ENCODE measurements around the gene AHCYL1.

AHCYL1 gene

DNA sequence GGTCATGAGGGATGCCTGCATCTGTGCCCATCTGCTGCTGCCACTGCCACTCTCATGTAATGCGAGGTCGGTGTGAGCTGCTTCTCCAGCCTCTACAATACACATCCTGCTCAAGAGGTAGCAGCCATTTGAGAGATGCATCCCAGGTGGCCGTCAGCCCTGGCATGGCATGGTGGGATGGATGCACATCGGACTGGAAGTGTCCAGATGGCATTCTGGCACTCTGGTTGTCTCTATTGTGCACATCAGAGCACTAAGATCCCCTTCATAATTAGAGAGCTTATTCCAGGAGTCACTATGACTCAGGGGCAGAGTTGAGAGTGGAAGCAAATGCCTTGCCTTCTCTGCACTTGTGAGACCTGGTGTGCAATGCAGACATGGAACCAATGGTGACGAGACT is 53.7 kb downstream of the AHCYL1 start:
- no peak for DNase-seq (ENCODE audit: low spot score)

DNA sequence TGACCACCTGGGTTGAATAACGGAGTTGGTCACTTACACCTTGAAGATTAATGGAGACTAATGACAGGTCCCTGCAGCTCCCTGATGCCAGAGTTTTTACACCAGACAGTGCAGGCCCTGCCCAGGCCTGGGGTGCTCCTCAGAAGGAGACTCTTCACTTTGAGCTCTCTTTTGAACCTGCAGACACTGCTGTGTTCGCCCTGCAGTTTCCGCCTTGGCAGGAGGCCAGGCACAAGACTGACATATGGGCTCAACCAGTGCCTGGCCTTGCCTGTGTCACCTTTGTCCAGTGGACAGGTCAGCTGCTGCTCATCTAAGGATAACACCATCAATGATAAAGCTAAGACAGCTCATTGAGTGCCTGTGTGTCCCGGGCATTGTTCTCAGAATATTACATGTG is 55.1 kb downstream of the AHCYL1 start:
- no peak for DNase-seq (ENCODE audit: low spot score)

DNA sequence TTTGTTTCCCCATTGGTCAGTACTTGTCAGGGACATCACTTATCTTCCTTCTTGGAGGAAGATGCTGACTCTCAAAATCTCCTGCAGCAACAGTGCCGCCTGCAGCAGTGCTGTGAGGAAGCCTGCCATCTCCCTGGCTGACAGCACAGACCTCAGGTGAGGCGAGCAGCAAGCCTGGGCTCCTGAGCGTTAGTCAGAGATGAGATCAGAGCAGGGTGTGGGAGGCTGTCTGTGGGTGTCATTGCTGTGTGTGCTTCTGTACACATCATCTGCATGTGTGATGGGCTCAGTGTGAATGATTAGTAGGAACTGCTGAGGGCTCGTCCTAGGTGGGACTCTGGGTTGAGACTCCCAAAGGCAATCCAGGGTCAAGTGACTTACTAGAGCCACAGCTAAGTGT is 56.0 kb downstream of the AHCYL1 start:
- no peak for DNase-seq (ENCODE audit: low spot score)

DNA sequence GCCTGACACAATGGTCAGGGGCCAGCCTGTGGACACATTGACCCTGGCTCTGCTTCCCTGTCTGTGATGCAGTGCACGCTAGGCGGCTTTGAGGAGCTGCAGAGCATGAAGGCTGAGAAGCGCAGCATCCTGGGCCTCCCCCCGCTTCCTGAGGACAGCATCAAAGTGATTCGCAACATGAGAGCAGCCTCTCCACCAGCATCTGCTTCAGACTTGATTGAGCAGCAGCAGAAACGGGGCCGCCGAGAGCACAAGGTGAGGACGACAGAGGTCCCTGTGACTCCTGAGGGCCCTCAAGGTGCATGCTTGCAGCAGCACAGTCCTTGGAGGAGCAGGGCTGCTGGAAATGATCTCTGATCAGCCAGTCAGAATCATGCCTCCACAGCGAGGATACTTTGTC is 58.5 kb downstream of the AHCYL1 start:
- no peak for DNase-seq (ENCODE audit: low spot score)

DNA sequence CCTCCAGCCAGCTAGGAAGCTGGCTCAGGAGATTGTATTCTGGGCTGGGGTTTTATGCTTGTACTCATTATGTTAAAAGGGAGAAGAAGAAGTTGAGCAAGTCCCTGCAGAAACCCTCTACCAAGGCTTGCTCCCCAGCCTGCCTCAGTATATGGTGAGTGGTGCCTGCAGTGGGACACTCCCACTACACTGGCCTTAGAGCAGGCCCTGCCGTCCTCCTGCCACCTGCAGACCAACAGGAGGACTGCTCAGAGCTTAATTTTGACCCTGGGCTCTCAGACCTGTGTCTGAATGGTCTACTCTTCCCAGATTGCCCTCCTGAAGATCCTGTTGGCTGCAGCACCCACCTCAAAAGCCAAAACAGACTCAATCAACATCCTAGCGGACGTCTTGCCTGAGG is 62.9 kb downstream of the AHCYL1 start:
- DNase-seq (ENCODE audit: low spot score), result no peak

DNA sequence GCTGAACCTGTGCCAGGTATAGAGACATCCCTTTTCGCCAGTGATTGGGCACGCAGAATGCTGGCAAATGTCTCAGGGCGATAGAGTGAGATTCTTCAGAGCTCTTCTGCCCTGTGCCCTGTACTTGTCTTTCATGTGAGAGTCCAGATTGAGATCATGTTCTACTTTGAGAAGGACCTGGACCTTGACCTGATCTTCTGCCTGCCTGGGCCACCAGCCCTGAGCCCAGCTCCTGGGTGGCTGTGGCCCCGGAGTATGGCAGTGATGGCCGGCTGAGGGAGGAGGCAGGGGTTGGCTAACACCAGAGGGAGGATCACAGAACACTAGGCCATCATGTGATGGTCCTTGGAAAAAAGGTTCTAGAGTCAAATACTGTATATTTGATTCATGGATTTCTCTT is 63.7 kb downstream of the AHCYL1 start:
- DNase-seq (ENCODE audit: low spot score), result no peak

DNA sequence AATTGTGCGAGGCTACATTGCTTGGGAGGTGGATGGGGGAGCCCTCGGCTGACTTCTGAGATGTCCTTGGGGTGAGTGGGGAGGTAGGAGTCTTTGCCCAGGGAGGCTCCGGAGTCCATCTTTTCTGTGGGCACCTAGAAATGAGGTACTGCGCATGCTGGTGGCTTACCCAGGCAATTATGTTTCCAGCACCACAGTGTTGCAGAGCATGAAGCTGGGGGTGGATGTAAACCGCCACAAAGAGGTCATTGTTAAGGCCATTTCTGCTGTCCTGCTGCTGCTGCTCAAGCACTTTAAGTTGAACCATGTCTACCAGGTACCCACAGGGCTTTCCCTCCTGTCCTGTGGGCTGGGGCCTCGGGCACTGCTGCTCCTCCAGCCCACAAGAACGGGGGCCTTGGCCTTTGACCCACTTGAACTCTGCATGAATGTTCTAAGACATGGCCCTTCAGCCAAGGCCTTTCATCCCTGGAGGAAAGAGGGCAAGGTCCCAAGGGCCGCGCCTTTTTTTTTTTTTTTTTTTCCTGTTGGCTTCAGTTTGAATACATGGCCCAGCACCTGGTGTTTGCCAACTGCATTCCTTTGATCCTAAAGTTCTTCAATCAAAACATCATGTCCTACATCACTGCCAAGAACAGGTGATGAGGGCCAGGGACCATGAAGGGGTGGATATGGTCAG is 64.5 kb downstream of the AHCYL1 start:
- no peak for DNase-seq (ENCODE audit: low spot score)

DNA sequence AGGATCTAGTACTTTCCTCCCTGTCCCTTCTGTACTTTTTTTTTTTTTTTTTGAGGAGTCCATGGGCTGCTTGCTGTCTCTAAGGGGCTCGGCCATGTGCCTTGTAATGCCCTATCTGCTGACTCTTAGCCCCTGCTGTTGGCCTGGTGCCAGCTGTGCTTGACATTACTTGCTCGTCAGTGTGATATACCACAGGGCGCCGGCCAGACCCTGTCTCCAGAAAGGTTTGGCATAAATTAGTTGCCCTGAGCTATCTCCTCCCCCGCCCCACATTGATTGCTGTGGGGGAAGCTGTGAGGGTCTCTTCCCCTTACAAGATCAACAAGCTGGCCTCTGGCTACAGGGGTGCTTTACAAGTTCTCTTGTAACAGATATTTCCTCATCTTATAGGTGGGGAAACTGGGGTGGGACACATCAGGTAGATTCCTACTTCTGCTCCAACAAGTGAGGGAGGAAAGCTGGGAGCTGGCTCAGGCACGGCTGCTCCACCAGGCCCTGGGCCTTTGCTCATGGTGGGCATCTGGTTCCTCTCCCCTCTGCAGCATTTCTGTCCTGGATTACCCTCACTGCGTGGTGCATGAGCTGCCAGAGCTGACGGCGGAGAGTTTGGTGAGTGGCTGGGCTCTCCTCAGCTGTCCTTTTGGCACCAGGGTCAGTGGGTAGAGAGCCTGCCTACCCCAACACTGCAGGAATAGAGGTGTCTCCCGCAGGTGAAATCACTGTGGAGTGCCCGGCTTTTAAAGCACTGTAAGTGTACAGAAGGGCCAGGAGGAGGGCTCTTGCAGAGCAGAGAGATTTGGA is 65.4 kb downstream of the AHCYL1 start:
- no peak for DNase-seq (ENCODE audit: low spot score)

DNA sequence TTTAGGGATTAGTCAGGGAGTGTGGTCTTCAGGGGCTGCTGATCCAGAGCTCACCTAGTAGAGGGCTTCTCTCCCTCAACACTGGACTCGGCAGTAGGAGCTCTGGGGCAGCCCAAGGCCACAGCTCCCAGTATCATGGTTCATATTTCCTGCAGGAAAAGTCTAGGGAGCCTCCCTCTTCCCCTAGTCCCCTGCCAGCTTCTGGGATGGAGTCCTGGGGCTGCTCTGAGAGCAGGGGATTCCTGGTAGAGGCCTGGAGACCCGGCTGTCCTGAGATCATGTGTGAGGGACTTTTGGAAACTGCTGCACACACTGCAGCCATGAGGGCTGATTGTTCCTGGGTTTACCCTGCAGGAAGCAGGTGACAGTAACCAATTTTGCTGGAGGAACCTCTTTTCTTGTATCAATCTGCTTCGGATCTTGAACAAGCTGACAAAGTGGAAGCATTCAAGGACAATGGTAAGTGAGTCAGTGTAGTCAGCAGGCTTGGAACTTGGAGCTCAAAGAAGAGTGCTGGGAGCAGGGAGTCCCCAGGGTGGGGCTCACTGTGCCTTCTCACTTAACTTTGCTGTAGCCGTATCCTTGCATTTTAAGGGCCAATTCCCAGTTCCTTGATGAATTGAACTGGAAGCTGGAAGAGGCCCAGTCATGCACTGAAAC is 66.2 kb downstream of the AHCYL1 start:
- DNase-seq (ENCODE audit: low spot score), result peak; percentile 47

DNA sequence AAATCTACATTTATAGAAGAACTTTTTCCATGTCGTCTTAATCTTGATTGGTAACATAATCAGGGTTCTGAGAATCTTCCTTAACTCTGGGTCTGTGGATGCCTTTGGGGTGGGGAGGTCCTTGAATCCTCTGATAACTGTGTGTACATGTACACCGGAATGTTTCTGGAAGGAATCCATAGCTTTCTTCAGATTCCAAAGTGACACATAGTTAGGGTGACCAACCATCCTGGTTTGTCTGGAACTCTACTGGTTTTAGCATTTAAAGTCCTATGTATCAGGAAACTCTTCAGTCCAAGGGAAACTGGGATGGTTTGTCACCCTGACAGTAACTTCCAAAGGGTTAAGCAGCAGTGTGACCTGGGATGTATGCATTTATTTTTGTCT is 66.7 kb downstream of the AHCYL1 start:
- DNase-seq (ENCODE audit: low spot score), result no peak

DNA sequence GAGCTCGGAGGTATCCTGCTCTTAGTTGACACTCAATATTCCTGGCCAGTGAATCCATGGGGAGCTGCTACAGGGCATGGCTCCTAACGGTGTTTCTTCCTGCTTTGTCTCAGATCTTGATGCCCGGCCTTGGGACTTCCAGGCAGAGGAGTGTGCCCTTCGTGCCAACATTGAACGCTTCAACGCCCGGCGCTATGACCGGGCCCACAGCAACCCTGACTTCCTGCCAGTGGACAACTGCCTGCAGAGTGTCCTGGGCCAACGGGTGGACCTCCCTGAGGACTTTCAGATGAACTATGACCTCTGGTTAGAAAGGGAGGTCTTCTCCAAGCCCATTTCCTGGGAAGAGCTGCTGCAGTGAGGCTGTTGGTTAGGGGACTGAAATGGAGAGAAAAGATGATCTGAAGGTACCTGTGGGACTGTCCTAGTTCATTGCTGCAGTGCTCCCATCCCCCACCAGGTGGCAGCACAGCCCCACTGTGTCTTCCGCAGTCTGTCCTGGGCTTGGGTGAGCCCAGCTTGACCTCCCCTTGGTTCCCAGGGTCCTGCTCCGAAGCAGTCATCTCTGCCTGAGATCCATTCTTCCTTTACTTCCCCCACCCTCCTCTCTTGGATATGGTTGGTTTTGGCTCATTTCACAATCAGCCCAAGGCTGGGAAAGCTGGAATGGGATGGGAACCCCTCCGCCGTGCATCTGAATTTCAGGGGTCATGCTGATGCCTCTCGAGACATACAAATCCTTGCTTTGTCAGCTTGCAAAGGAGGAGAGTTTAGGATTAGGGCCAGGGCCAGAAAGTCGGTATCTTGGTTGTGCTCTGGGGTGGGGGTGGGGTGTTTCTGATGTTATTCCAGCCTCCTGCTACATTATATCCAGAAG is 69.2 kb downstream of the AHCYL1 start:
- peak; percentile 80 for DNase-seq (ENCODE audit: low spot score)

DNA sequence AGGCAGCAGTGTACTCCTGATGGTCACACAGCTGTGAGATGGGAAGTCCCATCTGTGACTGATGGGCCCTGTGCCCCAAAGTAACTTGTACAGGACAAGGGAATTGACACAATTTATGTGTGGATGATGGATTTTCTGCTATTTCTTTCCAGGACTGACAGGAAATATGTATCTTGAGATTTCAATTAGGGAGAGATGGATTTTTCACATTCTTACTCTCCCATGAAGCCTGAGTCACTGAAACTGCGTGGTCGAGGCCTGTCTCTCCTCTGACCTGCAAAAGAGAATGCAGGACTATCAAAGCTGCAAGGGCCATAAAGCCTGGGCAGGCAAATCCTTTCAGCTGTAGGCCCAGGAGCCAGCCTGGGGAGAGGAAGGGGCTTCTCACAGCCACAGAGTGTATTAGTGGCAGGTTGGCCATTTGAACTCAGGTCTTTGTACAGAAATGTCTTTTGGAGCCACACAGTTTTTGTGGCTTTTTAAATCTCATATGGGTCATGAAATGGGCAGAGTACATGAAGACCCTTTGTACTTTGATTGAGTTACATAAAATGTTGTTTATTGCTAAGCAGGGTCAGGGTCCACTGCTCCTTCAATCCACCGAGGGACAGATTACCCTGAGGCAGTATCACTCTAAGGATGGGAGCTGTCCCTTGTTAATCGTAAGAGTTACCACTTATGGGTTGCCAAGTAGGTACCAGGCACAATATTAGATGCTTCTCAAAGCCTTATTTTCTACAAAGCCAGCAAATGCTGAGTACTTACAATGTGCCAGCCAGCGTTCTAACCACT is 71.1 kb downstream of the AHCYL1 start:
- peak; percentile 76 for DNase-seq (ENCODE audit: low spot score)

DNA sequence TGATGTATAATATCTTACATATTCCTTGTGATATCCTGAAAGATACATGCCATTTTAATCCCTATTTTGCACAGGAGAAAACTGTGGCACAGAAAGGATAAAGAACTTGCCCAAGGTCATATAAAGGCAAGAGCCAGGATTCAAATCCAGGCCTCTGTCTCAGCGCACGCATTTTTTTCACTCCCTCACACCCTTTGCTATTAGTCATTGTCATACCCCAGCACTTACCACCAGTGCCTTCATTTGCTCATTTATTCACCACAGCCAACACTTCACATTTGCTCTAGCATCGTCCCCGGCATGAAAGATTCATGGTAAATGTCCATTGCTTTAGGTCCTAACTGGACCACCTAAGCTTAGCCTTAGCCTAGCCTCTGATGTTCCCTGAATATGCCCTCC is 71.7 kb downstream of the AHCYL1 start:
- DNase-seq (ENCODE audit: low spot score), result peak; percentile 46

DNA sequence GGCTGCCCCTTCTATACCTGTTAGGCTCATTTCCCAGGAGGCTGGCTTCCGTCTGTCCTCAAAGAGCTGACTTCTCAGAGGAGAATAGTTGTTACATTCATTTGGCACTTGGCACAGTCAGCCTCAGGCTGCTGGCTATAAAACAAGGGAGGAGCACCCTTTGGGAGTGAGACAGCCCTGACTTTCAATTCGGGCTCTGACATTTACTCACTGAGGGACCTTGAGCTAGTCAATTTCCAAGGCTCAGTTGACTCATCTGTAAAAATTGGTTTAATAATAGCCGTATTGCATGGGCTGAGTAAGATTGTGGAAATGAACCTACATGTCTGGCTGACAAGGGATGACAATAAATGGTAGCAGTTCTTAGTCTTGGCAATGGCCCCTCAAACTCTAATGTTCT is 72.2 kb downstream of the AHCYL1 start:
- DNase-seq (ENCODE audit: low spot score), result peak; percentile 81

DNA sequence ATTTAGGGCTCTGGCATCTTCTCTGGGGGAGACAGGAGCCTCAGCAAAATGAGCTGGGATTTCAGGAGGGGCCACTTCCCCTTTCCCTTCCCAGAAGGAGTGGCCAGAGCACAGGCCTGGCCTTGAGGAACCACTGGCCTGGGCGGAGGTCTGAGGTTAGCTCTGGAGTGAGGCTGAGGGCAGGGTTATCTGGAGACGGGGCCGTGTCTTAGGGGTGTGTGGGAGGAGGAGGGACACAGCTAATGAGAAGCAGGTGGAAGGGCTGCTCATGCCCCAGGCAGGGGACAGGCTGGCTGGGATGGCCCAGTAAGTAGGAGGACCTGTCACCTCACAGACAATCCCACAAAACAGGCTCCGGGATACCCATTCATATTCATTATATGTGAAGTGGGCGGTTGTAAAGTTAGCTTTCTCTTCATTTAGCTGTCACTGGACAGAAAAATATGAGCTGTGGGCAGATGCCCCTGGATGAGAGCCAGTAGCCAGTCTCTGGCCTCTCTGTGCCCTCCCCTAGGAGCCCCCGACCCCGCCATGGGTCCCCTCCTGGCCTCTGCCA is 73.5 kb downstream of the AHCYL1 start:
- peak; percentile 33 for DNase-seq (ENCODE audit: low spot score)

DNA sequence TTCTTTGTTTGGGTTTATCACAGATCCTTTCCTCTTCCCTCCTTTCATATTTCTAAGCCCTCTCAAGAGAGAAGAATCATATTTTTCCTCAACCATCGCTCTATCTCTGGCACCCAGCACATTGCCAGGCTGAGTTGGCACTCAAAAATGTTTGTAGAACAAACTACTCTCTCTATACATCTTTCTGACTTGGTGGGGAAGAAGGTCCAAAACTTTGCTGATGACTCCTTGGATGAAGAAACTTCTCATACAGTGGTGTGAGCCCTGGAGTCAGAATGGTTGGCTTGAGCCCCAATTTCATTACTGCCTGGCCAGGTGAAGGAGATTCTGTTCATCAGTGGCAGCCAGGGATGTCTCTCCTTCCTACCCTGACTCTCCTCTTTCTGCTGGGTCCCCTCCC is 74.0 kb downstream of the AHCYL1 start:
- no peak for DNase-seq (ENCODE audit: low spot score)

DNA sequence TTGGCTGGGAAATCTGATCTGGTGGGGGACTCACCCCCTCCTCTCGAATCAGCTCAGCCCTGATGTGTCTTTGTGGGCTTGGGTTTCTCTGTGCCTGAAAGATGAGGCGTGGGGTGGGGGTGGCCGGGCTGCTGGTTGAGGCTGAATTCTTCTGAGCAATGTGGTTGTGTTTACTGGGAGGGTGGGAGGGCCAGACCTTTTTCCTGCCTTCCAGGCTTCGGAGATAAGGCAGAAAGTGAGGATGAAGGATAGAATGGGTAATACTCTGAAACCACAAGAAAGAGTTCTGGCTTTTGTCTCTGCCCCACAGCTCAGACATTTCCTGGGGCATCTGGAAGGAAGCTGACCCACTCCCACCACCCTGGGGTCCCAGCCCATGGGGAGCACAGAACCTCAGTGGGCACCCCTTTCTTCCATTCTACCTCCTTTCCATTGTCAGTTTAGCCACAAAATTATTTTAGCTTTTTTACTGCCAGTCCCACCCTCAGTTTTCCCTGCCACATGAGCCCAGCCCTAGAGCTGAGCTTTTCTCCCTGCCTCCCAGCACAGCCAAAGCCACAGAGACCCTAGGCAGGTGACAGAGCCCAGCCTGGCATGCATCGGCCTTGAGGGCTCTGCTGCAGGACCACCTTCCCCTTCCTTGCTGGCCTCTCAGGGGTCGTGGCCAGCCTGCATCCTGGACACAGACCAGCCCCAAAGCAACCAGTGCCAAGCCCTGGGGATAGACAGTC is 74.7 kb downstream of the AHCYL1 start:
- no peak for DNase-seq (ENCODE audit: low spot score)

DNA sequence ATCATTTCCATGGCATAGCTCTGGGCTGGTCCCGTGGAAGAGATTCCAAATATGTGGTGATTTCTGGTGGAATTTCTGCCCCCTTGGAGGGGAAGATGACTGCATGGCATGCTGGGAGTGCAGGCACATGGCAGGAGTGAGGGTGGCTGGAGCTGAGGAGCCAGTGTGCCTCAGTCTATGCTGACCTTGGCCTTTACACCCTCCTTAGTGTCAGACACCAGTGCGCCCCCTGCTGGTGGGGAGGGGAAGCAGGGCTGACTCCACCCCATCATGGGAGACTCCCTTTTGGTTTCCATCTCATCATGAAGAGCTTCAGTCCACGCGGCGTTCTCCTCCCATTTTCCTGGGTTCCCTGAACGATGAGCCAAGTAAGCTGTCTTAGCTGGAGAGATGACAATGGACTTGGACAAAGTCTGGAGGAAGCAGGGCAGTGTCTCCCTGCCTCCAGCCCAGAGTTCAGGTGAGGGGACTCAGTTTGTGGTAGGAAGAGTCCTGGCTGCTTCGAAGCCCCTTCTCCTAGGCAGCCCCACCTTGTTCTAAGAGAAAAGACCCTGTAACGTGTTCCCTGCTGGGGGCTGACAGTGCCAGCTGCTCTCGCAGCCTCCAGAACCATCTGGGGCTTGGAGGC is 75.6 kb downstream of the AHCYL1 start:
- peak; percentile 62 for DNase-seq (ENCODE audit: low spot score)

DNA sequence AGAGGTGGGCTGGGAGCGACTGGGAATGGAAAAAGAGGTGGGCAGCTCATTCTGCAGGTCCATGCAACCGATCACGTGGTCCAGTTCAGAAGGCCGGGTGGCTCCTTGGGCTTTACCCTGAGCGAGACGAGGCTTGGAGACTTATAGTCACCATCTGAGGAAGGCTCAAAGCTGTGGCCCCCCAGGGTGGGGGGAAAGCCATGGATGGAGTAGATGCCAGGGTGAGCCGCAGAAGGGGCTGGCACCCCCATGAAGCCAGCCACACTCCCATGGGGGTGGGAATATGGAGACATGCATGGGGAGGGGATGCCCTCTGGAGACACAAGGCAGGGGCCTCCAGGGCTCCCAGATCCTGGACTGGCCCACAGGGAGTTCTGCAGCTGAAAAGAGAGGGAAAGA is 76.1 kb downstream of the AHCYL1 start:
- no peak for DNase-seq (ENCODE audit: low spot score)

DNA sequence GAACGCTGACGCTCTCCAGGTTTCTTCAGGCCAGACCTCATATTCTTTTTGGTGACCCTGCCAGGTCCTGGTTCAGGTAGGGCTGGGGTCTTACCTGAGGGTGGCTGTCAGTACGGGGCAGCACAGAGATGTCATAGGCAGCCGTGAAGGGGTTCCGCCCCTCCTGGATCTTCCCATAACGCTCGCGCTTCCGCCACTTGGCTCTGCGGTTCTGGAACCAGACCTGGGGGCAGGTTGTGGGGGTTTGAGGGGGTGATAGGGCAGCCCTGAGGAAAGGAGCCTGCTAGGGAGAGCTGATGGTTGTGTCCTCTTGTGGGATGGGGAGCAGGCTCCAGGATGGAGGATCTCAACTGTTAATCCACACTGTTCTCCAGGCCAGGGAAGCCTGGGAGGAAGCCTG is 76.8 kb downstream of the AHCYL1 start:
- no peak for DNase-seq (ENCODE audit: low spot score)
